Small intestine (tissue), 7 donors: ENCODE measurements around the gene NAALADL2. TPM values are rescaled to one million over a fixed set of nuclear protein-coding genes. Genes with fewer than 3 reads are reported as not detected.
A peak's percentile ranks its signal among the peaks of the same experiment; 100 is the strongest.

Source experiments
- DNase-seq, 2 donors: peaks; one replicate each; pipeline versions ENCODE4 v3.0.0 to v3.0.0-alpha.2; 2013
- FAIRE-seq: peaks from 2 replicates; lab custom pipeline; 2012; peaks lifted over from hg19 to GRCh38; lab: Jason Lieb, UNC
- H3K27ac ChIP-seq, 3 donors: one replicate each; pipeline ENCODE4 v1.5.1; 2013; ENCODE audit warnings: low read length in 2 of 3, mild to moderate bottlenecking in 2 of 3, control low read depth in 1 of 3, inconsistent platforms in 1 of 3, low read depth in 1 of 3, moderate library complexity in 1 of 3
- H3K27me3 ChIP-seq, 3 donors: one replicate each; pipeline ENCODE4 v1.6.1; 2013; ENCODE audit warnings: low read length in 3 of 3, inconsistent platforms in 1 of 3; ENCODE audit not compliant: control insufficient read depth in 3 of 3, insufficient read depth in 3 of 3
- H3K36me3 ChIP-seq, 3 donors: one replicate each; pipeline ENCODE4 v1.6.1; 2013; ENCODE audit warnings: low read length in 3 of 3, inconsistent platforms in 1 of 3, low read depth in 1 of 3, mild to moderate bottlenecking in 1 of 3, moderate library complexity in 1 of 3; ENCODE audit not compliant: control insufficient read depth in 3 of 3, insufficient read depth in 2 of 3
- H3K4me1 ChIP-seq, 3 donors: one replicate each; pipeline ENCODE4 v1.6.1; 2013; ENCODE audit warnings: low read length in 2 of 3, inconsistent platforms in 1 of 3, low read depth in 1 of 3, mild to moderate bottlenecking in 1 of 3, moderate library complexity in 1 of 3; ENCODE audit not compliant: control insufficient read depth in 3 of 3, insufficient read depth in 2 of 3
- H3K4me3 ChIP-seq, 3 donors: one replicate each; pipeline ENCODE4 v1.5.1; 2013; ENCODE audit warnings: low read length in 3 of 3, control low read depth in 1 of 3, inconsistent platforms in 1 of 3, low read depth in 1 of 3, mild to moderate bottlenecking in 1 of 3, moderate library complexity in 1 of 3
- H3K9me3 ChIP-seq, 2 donors: one replicate each; pipeline ENCODE4 v1.6.1; 2013; ENCODE audit warnings: low read depth in 1 of 2, low read length in 1 of 2; ENCODE audit not compliant: control insufficient read depth in 2 of 2, insufficient read depth in 1 of 2
- WGBS, 3 donors: extraction: QIAGEN DNeasy Blood & Tissue Kit; methylation state at CpG; one replicate each; pipeline ENCODE4 v1.1.7; 2013; 5-methylcytosine and 5-hydroxymethylcytosine counted together
- polyA plus RNA-seq, 4 donors: library from polyadenylated mRNA; stranded (reverse) in 3 of 4; unstranded in 1 of 4; fragments of 200-250 nt in 3 of 4; fragments of 120-200 nt in 1 of 4; gene quantifications; one replicate each; pipeline versions ENCODE4 v1.2.1 to v1.2.3, GENCODE V29; 2013
- donor health status: healthy with polysubstance abuse.
- donor health status: control.
- donor health status: control.
- donor health status: Bipolar disorder and iron deficiency.
- donor health status: healthy.

Gene NAALADL2
- polyA plus RNA-seq, 4 donors: 0.22 to 7.8 (median 0.70) TPM

DNA sequence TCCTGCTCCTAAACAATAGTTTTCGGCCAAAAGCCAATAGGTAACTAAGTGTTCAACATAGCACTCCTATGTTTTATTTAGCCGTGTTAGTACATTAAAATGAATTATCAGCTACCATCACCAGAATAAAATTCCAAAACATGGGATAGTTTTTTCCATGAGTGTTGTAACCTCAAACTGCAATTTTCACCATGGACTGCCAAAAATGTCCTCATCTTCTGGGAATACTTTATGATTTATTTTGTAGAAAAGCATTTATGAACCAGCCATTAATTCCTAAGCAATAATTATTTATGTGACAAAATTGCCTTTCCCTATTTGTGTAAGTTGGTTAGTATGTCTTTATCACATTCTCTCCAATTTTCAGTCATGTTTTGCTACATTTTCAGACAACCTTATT is 438.1 kb downstream of the NAALADL2 start:
- WGBS, 3 donors: 81 to 98% (median 88%) methylated on average over 2 of the region's 2 CpGs
- Histone ChIP-seq H3K9me3 (peaks cover 0 to 6% of the 10 kb centered on the region in 2 donors), H3K27ac (no peak overlapping the region), H3K36me3 (no peaks in the 10 kb centered on the region), H3K4me1 (no peaks in the 10 kb centered on the region), H3K27me3 (no peaks in the 10 kb centered on the region), H3K4me3 (no peak overlapping the region)
- no peak for DNase-seq
- no peak for FAIRE-seq

DNA sequence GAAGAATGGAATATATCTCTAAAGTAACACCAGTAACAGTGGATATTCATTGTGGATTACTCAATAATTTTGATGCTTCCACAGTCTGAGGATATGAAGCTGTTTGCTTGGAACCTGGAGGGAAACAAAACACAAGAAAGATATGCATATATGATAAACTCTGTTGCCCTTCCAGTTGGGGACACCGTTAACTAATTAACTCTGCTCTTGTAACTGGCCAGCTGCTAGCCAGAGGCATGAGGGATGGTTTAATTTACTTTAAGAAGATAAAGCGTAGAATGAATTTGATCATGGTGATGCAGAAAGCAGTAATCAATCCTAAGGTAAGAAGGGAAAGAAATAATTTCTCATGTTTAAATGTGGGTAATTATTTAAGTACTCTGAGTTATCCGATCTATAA is 442.6 kb downstream of the NAALADL2 start:
- H3K27ac ChIP-seq: no peak overlapping the region
- DNase-seq (no peak), FAIRE-seq (no peak)
- H3K4me3 ChIP-seq: no peak overlapping the region
- H3K9me3 ChIP-seq: peaks cover 0 to 6% of the 10 kb centered on the region in 2 donors
- no peaks in the 10 kb centered on the region for H3K36me3 ChIP-seq
- no peaks in the 10 kb centered on the region for H3K4me1 ChIP-seq
- 87 to 94% (median 91%) methylated on average over 3 of the region's 3 CpGs for WGBS, 3 donors
- H3K27me3 ChIP-seq: no peaks in the 10 kb centered on the region

DNA sequence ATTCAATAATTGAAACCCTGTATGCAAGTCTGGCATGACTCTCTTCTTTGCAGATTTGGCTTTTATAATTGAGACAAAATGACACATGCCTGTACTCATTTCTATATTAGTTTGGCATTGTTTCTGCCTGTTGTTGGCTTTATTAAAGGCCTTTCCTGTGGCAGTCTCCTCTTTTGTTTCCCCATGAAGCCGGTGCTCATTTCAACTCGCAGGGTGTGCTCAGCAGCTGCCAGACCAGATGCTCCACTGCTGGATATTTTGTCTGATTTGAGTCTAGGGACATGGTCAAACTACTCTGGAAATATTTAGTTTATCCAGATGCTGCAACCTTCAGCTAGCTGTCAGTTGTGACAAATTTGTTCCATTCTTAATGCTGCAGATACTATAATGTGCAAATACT is 445.3 kb downstream of the NAALADL2 start:
- 67 to 90% (median 82%) methylated on average over 2 of the region's 2 CpGs for WGBS, 3 donors
- FAIRE-seq (no peak), DNase-seq (no peak)
- Histone ChIP-seq H3K27me3 (no peaks in the 10 kb centered on the region), H3K4me3 (no peak overlapping the region), H3K27ac (no peak overlapping the region), H3K36me3 (no peaks in the 10 kb centered on the region), H3K9me3 (peaks cover 0 to 6% of the 10 kb centered on the region in 2 donors), H3K4me1 (no peaks in the 10 kb centered on the region)

DNA sequence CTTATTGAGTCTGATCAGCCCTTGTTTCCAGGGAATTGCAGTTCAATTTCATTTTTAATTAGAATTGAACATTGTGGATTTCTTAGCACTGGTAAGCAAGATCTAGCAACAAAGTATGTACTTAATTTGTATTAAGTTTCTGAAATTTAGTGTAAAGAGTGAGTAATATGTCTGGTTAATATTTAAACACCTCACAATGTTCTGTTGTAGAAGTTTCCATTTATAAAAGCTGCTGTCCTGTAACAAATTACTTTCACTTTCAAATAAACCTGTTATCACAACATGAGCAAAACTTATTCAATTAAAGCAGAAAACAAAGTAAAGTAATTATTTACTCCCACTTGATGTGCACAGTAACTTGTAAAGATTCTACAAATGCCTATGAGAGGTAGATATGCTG is 448.5 kb downstream of the NAALADL2 start:
- Histone ChIP-seq H3K27me3 (no peaks in the 10 kb centered on the region), H3K27ac (no peak overlapping the region), H3K4me1 (no peaks in the 10 kb centered on the region), H3K4me3 (no peak overlapping the region), H3K36me3 (no peaks in the 10 kb centered on the region), H3K9me3 (no peaks in the 10 kb centered on the region)
- FAIRE-seq (peak; percentile 72), DNase-seq (peak; percentile 8 to 41)

DNA sequence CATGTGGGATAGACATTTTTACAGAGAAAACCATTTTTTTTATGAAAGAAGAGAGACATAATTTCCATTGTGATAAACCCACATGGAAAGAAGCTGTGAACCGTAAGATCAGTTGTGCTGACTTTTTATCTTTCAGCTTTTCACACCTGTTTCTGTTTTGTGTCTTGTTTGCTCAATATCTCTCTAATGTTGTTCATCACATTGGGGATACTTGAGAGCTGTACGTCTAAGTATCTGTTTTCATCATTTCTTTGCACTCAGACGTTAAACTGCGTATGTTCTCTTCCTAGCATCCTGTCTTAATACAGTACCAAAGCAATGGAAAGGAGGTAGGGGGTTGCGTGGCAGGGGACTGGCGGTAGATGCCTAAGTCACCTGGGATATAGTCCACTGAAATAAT is 449.0 kb downstream of the NAALADL2 start:
- 41 to 64% (median 52%) methylated on average over 6 of the region's 6 CpGs for WGBS, 3 donors
- Histone ChIP-seq H3K4me1 (no peaks in the 10 kb centered on the region), H3K27ac (no peak overlapping the region), H3K4me3 (no peak overlapping the region), H3K27me3 (no peaks in the 10 kb centered on the region), H3K36me3 (no peaks in the 10 kb centered on the region), H3K9me3 (no peaks in the 10 kb centered on the region)
- DNase-seq (no peak), FAIRE-seq (no peak)

DNA sequence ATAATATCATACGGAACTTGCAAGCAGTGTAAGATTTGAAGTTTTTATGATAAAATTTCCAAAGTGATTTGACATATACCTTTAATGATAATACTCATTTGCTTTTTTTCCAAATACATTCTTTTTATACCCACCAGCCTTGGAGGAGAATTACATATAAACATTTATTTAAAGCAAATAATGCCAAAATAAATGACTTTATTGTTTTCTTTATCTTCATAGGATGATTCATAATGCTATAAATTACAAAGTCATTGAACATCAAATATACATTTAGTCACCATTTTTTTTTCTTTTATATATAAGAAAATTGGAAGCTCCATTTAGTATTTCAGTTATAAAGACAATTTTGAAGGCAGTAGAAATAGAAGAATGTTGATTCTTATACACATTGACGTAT is 450.9 kb downstream of the NAALADL2 start:
- no peaks in the 10 kb centered on the region for H3K9me3 ChIP-seq
- 87 to 95% (median 92%) methylated on average over 2 of the region's 2 CpGs for WGBS, 3 donors
- no peak overlapping the region for H3K27ac ChIP-seq
- no peaks in the 10 kb centered on the region for H3K36me3 ChIP-seq
- no peak overlapping the region for H3K4me3 ChIP-seq
- no peak for DNase-seq
- no peaks in the 10 kb centered on the region for H3K27me3 ChIP-seq
- FAIRE-seq: no peak
- H3K4me1 ChIP-seq: no peaks in the 10 kb centered on the region

DNA sequence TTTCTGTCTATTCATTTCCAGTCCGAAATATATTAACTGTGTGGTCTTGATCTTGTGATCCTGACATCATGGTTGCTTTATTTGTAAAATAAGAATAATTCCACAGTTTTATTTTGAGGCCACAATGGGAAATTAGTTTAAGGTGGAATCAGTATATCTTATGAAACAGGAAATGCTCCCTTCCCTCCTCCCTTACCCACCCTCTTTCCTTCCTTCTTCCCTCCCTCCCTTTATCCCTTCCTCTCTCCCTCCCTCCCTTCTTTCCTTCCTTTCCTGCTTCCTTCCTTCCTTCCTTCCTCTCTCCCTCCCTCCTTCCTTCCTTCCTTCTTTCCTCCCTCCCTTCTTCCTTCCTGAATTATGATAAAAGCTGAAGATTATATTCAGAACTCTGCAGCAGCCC is 452.3 kb downstream of the NAALADL2 start:
- Histone ChIP-seq H3K36me3 (no peaks in the 10 kb centered on the region), H3K4me1 (no peaks in the 10 kb centered on the region), H3K27me3 (no peaks in the 10 kb centered on the region), H3K4me3 (no peak overlapping the region), H3K9me3 (no peaks in the 10 kb centered on the region), H3K27ac (no peak overlapping the region)
- FAIRE-seq: no peak
- DNase-seq: no peak
- WGBS, 3 donors: 79 to 93% (median 85%) methylated on average over 1 of the region's 1 CpG

DNA sequence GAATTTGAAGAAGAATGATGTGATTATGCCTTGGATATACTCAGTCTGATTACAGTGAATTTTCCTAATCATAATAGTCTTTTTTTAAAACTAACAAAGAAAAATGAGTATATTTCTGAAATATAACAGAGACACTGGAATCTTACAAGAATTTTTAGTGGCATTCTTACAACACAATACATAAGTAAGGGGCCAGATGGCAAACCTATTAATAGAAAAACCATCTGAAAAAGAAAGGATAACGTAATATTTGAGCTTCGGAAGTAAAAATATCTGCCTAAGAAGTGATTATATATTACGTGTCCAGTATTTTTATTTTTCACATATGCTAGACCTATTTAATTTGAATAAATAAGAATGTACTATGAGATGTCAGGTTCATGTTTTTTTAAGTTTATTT is 452.8 kb downstream of the NAALADL2 start:
- no peak for FAIRE-seq
- 72 to 77% (median 74%) methylated on average over 3 of the region's 3 CpGs for WGBS, 3 donors
- no peaks in the 10 kb centered on the region for H3K27me3 ChIP-seq

DNA sequence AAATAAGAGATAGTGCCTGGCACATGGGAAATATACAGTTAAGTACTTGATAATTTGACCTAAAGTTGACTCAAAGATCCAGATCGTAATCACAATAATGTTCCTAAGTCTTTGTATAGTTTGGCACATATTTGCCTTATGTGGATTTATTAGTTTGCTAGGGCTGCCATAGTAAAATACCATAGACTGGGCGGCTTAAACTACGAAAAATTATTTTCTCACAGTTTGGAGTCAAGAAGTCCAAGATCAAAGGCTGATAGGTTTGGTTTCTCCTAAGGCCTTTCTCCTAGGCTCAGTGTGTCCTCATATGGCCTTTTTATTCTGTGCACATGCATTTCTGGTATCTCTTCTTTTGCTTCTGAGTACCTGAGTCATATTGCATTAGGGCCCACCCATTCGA is 453.7 kb downstream of the NAALADL2 start:
- H3K27me3 ChIP-seq: no peaks in the 10 kb centered on the region
- no peak for DNase-seq
- H3K36me3 ChIP-seq: no peaks in the 10 kb centered on the region
- H3K4me1 ChIP-seq: no peaks in the 10 kb centered on the region
- H3K9me3 ChIP-seq: no peaks in the 10 kb centered on the region
- no peak overlapping the region for H3K27ac ChIP-seq
- no peak for FAIRE-seq
- H3K4me3 ChIP-seq: no peak overlapping the region
- WGBS, 3 donors: 78 to 86% (median 84%) methylated on average over 4 of the region's 4 CpGs

More for the DNA sequence above, 452.8 kb downstream of the NAALADL2 start:
- Histone ChIP-seq H3K9me3 (no peaks in the 10 kb centered on the region), H3K27ac (no peak overlapping the region), H3K36me3 (no peaks in the 10 kb centered on the region), H3K4me3 (no peak overlapping the region), H3K4me1 (no peaks in the 10 kb centered on the region)
- DNase-seq: no peak
